ENCODE data around the gene GLYR1. TPM values are rescaled to one million over a fixed set of nuclear protein-coding genes. Genes with fewer than 3 reads are reported as not detected.

The GLYR1 gene
- total and polyA plus RNA-seq, 10 of the 15 experiments (the other 5 are each of a cell fraction or from before 2014, with no cell fraction given) = 7.3 to 90.2 (median 57.2) TPM

- TF ChIP-seq, protein P1, sequence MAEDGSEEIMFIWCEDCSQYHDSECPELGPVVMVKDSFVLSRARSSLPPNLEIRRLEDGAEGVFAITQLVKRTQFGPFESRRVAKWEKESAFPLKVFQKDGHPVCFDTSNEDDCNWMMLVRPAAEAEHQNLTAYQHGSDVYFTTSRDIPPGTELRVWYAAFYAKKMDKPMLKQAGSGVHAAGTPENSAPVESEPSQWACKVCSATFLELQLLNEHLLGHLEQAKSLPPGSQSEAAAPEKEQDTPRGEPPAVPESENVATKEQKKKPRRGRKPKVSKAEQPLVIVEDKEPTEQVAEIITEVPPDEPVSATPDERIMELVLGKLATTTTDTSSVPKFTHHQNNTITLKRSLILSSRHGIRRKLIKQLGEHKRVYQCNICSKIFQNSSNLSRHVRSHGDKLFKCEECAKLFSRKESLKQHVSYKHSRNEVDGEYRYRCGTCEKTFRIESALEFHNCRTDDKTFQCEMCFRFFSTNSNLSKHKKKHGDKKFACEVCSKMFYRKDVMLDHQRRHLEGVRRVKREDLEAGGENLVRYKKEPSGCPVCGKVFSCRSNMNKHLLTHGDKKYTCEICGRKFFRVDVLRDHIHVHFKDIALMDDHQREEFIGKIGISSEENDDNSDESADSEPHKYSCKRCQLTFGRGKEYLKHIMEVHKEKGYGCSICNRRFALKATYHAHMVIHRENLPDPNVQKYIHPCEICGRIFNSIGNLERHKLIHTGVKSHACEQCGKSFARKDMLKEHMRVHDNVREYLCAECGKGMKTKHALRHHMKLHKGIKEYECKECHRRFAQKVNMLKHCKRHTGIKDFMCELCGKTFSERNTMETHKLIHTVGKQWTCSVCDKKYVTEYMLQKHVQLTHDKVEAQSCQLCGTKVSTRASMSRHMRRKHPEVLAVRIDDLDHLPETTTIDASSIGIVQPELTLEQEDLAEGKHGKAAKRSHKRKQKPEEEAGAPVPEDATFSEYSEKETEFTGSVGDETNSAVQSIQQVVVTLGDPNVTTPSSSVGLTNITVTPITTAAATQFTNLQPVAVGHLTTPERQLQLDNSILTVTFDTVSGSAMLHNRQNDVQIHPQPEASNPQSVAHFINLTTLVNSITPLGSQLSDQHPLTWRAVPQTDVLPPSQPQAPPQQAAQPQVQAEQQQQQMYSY (CRISPR knock-in tag; IDR thresholded peaks at IDR 0.05) = no peak
- TF ChIP-seq NFYB (IDR thresholded peaks at IDR 0.05; ENCODE audit: insufficient read depth, low read depth, low read length) (no peak), TAF1 (IDR thresholded peaks at IDR 0.05; ENCODE audit: borderline replicate concordance, low read depth, low read length) (no peak), ZZZ3 (IDR thresholded peaks at IDR 0.05; ENCODE audit: control insufficient read depth, insufficient read length, low read depth) (no peak), ASH2L (IDR thresholded peaks at IDR 0.05; ENCODE audit: borderline replicate concordance, low read depth) (no peak)
Observed at GRCh38 chr16:4814046-4814445, 33.0 kb downstream of the GLYR1 start (continued).

- no TSS peak for BruUV-seq (replicated peaks)
- TF ChIP-seq STAT1 (conservative IDR thresholded peaks at IDR 0.05) (no peak), CBFB (IDR thresholded peaks at IDR 0.05; ENCODE audit: low read depth) (no peak), BCL3 (IDR thresholded peaks at IDR 0.05; ENCODE audit: borderline replicate concordance, insufficient read depth, low read depth, low read length, poor library complexity, severe bottlenecking) (no peak), RELA (IDR thresholded peaks at IDR 0.05; ENCODE audit: borderline replicate concordance, partially characterized antibody) (no peak), MLLT1 (IDR thresholded peaks at IDR 0.05) (no peak), SIN3A (IDR thresholded peaks at IDR 0.05; ENCODE audit: low read depth, low read length) (no peak), RUNX3 (IDR thresholded peaks at IDR 0.05; ENCODE audit: low read length) (no peak), BACH1 (IDR thresholded peaks at IDR 0.05; ENCODE audit: borderline replicate concordance) (no peak), CREB1 (IDR thresholded peaks at IDR 0.05; ENCODE audit: low read depth) (no peak)
- TF ChIP-seq, protein P2, sequence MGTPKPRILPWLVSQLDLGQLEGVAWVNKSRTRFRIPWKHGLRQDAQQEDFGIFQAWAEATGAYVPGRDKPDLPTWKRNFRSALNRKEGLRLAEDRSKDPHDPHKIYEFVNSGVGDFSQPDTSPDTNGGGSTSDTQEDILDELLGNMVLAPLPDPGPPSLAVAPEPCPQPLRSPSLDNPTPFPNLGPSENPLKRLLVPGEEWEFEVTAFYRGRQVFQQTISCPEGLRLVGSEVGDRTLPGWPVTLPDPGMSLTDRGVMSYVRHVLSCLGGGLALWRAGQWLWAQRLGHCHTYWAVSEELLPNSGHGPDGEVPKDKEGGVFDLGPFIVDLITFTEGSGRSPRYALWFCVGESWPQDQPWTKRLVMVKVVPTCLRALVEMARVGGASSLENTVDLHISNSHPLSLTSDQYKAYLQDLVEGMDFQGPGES (IDR thresholded peaks at IDR 0.05) = no peak
Observed at GRCh38 chr16:4813251-4814003, 33.7 kb downstream of the GLYR1 start.

More at GRCh38 chr16:4813251-4814003, 33.7 kb downstream of the GLYR1 start:
- in situ Hi-C loops (cut with MboI) (no loop called here), intact Hi-C loops (cut with micrococcal nuclease; ENCODE audit: unreplicated experiment) (no loop called here)
- POLR2A ChIA-PET = interaction anchor here (0.7 kb wide), 1 partner anchor 345 kb away, joined by 4 read pairs; no protein-coding TSS in a partner anchor
- DNase-seq (ENCODE audit: low read depth, low spot score) (no peak), ATAC-seq (no peak), FAIRE-seq (no peak)
- SMC1A ChIA-PET (ENCODE audit: uncharacterized antibody, unreplicated experiment) = no interaction called here
- Histone ChIP-seq H3K4me2 (ENCODE audit: control insufficient read depth, insufficient read depth) (no peak overlapping the region), H3K27ac (ENCODE audit: control insufficient read depth, insufficient read depth) (no peak overlapping the region), H3K27me3 (replicated peaks in 1 of 2; ENCODE audit: control insufficient read depth in 2 of 2, insufficient read depth in 2 of 2, low read length in 1 of 2) (no peaks in the 10 kb centered on the region), H3K79me2 (ENCODE audit: control insufficient read depth, insufficient read depth, low read length) (no peaks in the 10 kb centered on the region), H4K20me1 (ENCODE audit: control insufficient read depth, insufficient read depth) (no peaks in the 10 kb centered on the region), H3K36me3 (ENCODE audit: control insufficient read depth in 2 of 2, insufficient read depth in 2 of 2, low read length in 1 of 2) (peaks cover 21 to 28% of the 10 kb centered on the region in 2 experiments), H3K4me3 (no peak overlapping the region), H3K9ac (ENCODE audit: control insufficient read depth, insufficient read depth, low read length) (no peak overlapping the region), H2AFZ (ENCODE audit: control insufficient read depth, low read depth, low read length) (no peak overlapping the region), H3K4me1 (ENCODE audit: control insufficient read depth, insufficient read depth, low read length) (no peaks in the 10 kb centered on the region), H3K9me3 (replicated peaks; ENCODE audit: control insufficient read depth, insufficient read depth, low read length) (no peaks in the 10 kb centered on the region)
- RAD21 ChIA-PET (ENCODE audit: unreplicated experiment) = no interaction called here
- WGBS (ENCODE audit: insufficient coverage, insufficient replicate concordance, low lambda C conversion rate, missing lambda C conversion rate) = 97% methylated on average over 16 of the region's 16 CpGs
- CTCF ChIA-PET = no interaction called here
